Measurements from ENCODE around the gene TLX3. TPM values are rescaled to one million over a fixed set of nuclear protein-coding genes. Genes with fewer than 3 reads are reported as not detected.

The TLX3 gene
- total RNA-seq, 1 donor from 2014 or later: not detected

DNA sequence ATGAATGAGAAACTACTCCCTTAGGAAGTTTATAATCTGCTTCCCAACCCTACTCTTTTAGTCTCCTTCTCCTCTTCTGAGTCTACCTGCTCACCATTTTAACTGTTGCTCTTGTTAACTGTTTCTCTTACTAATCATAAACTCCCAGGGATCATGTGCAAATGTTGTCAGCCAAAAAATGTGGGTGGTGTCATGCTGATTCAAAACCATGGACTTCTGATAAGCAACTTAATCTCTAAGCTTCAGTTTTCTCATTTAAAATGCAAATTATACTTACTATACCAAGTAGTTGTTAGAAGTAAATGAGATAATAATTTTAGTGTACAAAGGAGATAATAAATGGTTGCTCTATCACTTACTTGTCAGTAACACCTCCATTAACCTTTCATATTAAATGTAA is 45.9 kb upstream of the TLX3 start:
- no peak overlapping the region for H3K4me3 Mint-ChIP-seq
- H3K79me2 ChIP-seq (ENCODE audit: low read depth): no peaks in the 10 kb centered on the region

DNA sequence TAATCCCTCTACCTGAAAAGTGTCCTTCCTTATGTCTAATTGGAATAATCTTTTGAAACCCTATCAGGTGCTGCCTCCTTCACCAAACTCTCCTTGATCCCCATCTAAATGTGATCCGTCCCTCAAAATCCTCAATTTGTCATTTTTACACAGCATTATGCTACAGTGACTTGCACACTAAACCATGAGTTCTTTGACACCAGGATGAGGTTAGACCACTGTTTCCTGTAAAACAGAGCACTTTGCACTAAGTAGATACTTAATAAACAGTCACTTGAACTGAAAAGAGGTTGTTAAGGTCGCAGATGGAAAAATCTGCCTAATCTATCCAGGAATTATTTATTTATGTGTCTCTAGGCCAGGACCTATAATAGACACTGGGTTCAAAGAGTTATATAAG is 44.2 kb upstream of the TLX3 start:
- TF ChIP-seq EZH2 (IDR thresholded peaks at IDR 0.05): no peak
- TF ChIP-seq, protein P1, sequence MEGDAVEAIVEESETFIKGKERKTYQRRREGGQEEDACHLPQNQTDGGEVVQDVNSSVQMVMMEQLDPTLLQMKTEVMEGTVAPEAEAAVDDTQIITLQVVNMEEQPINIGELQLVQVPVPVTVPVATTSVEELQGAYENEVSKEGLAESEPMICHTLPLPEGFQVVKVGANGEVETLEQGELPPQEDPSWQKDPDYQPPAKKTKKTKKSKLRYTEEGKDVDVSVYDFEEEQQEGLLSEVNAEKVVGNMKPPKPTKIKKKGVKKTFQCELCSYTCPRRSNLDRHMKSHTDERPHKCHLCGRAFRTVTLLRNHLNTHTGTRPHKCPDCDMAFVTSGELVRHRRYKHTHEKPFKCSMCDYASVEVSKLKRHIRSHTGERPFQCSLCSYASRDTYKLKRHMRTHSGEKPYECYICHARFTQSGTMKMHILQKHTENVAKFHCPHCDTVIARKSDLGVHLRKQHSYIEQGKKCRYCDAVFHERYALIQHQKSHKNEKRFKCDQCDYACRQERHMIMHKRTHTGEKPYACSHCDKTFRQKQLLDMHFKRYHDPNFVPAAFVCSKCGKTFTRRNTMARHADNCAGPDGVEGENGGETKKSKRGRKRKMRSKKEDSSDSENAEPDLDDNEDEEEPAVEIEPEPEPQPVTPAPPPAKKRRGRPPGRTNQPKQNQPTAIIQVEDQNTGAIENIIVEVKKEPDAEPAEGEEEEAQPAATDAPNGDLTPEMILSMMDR (IDR thresholded peaks at IDR 0.05): no peak
- no peak for TF ChIP-seq EZH2phosphoT487 (IDR thresholded peaks at IDR 0.05)
- Mint-ChIP-seq H3K27me3 (ENCODE audit: insufficient read depth, low read depth) (peaks cover 3% of the 10 kb centered on the region), H3K36me3 (no peaks in the 10 kb centered on the region), H3K9me3 (no peaks in the 10 kb centered on the region), H3K4me1 (peaks cover 5% of the 10 kb centered on the region), H3K27ac (no peak overlapping the region), H3K4me3 (no peak overlapping the region)
- Histone ChIP-seq H3K4me1 (no peaks in the 10 kb centered on the region), H3K27me3 (no peaks in the 10 kb centered on the region), H3K4me2 (no peak overlapping the region), H3K9ac (no peak overlapping the region), H3K79me2 (ENCODE audit: low read depth) (no peaks in the 10 kb centered on the region), H3K27ac (no peak overlapping the region), H3F3A (ENCODE audit: low read depth) (no peaks in the 10 kb centered on the region), H2AFZ (replicated peaks) (no peak overlapping the region), H4K20me1 (ENCODE audit: low read depth) (no peaks in the 10 kb centered on the region), H3K4me3 (no peak overlapping the region), H3K9me3 (ENCODE audit: low read depth) (no peaks in the 10 kb centered on the region), H3K36me3 (no peaks in the 10 kb centered on the region)
- DNase-seq (ENCODE audit: low spot score): no peak

More for the DNA sequence above, 45.9 kb upstream of the TLX3 start:
- H3K36me3 Mint-ChIP-seq: no peaks in the 10 kb centered on the region
- TF ChIP-seq EZH2 (IDR thresholded peaks at IDR 0.05): no peak
- TF ChIP-seq, protein P1 (IDR thresholded peaks at IDR 0.05): no peak
- no peak overlapping the region for H3K9ac ChIP-seq
- no peak overlapping the region for H2AFZ ChIP-seq (replicated peaks)
- H3K27me3 ChIP-seq: no peaks in the 10 kb centered on the region
- H3K36me3 ChIP-seq: no peaks in the 10 kb centered on the region
- no peak overlapping the region for H3K27ac Mint-ChIP-seq
- no peaks in the 10 kb centered on the region for H3K9me3 ChIP-seq (ENCODE audit: low read depth)
- H3K4me1 ChIP-seq: no peaks in the 10 kb centered on the region
- H3K9me3 Mint-ChIP-seq: no peaks in the 10 kb centered on the region
- H3F3A ChIP-seq (ENCODE audit: low read depth): no peaks in the 10 kb centered on the region
- H3K4me2 ChIP-seq: no peak overlapping the region
- H3K27me3 Mint-ChIP-seq (ENCODE audit: insufficient read depth, low read depth): peaks cover 3% of the 10 kb centered on the region
- H3K27ac ChIP-seq: no peak overlapping the region
- no peak for DNase-seq (ENCODE audit: low spot score)
- H4K20me1 ChIP-seq (ENCODE audit: low read depth): no peaks in the 10 kb centered on the region
- no peak overlapping the region for H3K4me3 ChIP-seq
- H3K4me1 Mint-ChIP-seq: no peaks in the 10 kb centered on the region

DNA sequence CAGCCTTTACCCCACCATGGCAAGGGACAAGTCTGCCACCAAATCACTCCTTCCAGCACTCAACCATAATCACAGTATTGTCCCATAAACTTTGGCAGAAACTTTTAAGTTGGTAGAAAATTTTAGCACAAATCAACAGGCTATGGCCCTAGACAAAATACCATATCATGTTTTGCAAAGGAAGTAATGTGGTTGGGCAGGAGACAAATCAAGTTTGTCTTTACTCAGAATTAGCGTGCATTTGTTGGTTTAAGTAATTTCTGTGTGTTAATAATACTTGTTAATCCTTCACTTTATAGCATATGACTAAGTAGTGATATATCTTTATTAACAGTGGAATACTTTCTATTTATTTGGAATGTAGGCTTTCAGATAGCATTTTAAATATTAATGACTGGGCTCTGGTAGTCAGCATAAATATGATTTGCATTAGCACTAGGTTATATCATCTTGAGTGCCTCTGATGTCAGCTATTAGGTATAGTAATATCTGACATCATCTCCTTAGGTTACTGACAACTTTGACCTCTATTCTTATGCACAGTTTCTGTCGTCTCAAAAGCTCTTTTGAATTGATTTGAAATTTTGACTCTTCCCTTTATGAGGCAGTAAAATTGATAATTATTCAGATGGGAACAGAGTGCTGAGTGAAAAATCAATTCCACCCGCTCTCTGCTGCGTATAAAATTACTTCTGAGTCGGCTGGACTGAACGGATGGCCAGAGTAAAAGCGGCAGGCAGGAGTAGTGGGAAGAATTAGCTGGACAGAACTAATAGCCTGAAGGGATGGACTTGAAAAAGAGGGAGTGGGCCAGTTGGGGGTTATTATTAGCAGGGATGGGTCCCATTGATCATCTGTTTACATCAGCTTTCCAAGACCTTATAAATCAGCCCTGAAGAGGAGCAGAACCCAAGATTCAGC is 40.1 kb upstream of the TLX3 start:
- Mint-ChIP-seq H3K4me1 (peaks cover 5% of the 10 kb centered on the region), H3K9me3 (no peaks in the 10 kb centered on the region), H3K4me3 (no peak overlapping the region), H3K27me3 (ENCODE audit: insufficient read depth, low read depth) (peaks cover 5% of the 10 kb centered on the region), H3K36me3 (peaks cover 2% of the 10 kb centered on the region), H3K27ac (no peak overlapping the region)
- Histone ChIP-seq H3K79me2 (ENCODE audit: low read depth) (no peaks in the 10 kb centered on the region), H3K27me3 (no peaks in the 10 kb centered on the region), H3K4me1 (no peaks in the 10 kb centered on the region), H4K20me1 (ENCODE audit: low read depth) (no peaks in the 10 kb centered on the region), H3K9ac (no peak overlapping the region), H3F3A (ENCODE audit: low read depth) (no peaks in the 10 kb centered on the region), H2AFZ (replicated peaks) (no peak overlapping the region), H3K36me3 (no peaks in the 10 kb centered on the region), H3K4me2 (no peak overlapping the region), H3K27ac (no peak overlapping the region), H3K9me3 (ENCODE audit: low read depth) (no peaks in the 10 kb centered on the region), H3K4me3 (no peak overlapping the region)
- no peak for DNase-seq (ENCODE audit: low spot score)
- TF ChIP-seq, protein P1 (IDR thresholded peaks at IDR 0.05): no peak
- TF ChIP-seq EZH2phosphoT487 (IDR thresholded peaks at IDR 0.05) (no peak), EZH2 (IDR thresholded peaks at IDR 0.05) (no peak)
